Measurements from ENCODE around the gene TBL1Y.

The TBL1Y gene

DNA sequence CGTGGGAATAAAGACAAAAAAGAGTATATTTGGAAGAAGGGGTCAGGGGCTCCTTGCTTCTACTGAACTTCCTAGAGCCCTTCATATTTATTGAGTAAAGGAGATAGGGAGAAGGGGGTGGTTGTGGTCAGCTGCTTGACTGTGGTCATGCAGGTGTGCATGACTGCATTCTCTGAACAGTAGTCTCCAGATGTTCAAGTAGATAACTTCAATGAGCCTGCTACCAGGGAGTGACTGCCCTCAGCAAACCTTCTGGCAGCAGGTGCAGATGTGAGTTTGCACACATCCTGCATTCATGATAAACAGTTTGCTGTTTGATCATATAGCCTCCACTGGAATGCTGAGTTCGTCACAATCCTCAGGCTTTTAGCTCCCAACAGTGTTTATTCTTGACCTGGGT is 10.6 kb downstream of the TBL1Y start:
- DNase-seq (ENCODE audit: insufficient read length, low spot score) (no peak), FAIRE-seq (no peak)

GRCh38 chrY:6928265-6928664 is 17.8 kb downstream of the TBL1Y start:
- DNase-seq (ENCODE audit: insufficient read length, low spot score) (no peak), FAIRE-seq (no peak)
- TF ChIP-seq POLR2A (IDR thresholded peaks at IDR 0.05; ENCODE audit: low read depth, low read length) (no peak), PAX5 (IDR thresholded peaks at IDR 0.05; ENCODE audit: insufficient read depth, low read length, severe bottlenecking) (no peak), POU2F2 (IDR thresholded peaks at IDR 0.05; ENCODE audit: low read depth, low read length) (no peak), POLR2AphosphoS5 (IDR thresholded peaks at IDR 0.05; ENCODE audit: low read depth, low read length) (no peak), TAF1 (IDR thresholded peaks at IDR 0.05; ENCODE audit: low read depth, low read length) (no peak), SPI1 (IDR thresholded peaks at IDR 0.05; ENCODE audit: low read depth, low read length) (no peak)

More for the DNA sequence above, 10.6 kb downstream of the TBL1Y start:
- no peak for TF ChIP-seq POLR2A (IDR thresholded peaks at IDR 0.05; ENCODE audit: low read depth, low read length)
- TF ChIP-seq TAF1 (IDR thresholded peaks at IDR 0.05; ENCODE audit: low read depth, low read length) = no peak
- no peak for TF ChIP-seq PAX5 (IDR thresholded peaks at IDR 0.05; ENCODE audit: insufficient read depth, low read length, severe bottlenecking)
- TF ChIP-seq SPI1 (IDR thresholded peaks at IDR 0.05; ENCODE audit: low read depth, low read length) = no peak
- TF ChIP-seq POLR2AphosphoS5 (IDR thresholded peaks at IDR 0.05; ENCODE audit: low read depth, low read length) = no peak

DNA sequence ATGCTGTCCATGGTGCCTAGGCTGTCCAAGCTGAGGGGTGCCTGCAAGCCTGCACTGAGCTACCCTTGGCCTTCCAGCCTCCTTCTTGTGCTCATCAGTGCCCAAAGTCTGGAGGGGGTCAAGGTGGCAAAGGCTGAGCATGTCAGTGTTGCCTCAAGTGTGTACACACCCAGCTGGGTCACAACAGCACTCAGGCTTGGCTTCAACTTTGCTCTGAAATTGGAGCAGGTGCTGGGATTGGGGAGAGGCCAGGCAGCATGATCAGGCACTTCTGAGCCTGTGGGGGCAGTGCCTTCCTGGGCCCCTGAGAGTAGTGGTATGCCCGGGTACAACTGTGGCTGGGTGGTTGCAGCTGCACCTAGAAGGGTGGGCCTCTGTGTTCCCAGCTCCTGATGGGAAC is 18.7 kb downstream of the TBL1Y start:
- no peak for FAIRE-seq

DNA sequence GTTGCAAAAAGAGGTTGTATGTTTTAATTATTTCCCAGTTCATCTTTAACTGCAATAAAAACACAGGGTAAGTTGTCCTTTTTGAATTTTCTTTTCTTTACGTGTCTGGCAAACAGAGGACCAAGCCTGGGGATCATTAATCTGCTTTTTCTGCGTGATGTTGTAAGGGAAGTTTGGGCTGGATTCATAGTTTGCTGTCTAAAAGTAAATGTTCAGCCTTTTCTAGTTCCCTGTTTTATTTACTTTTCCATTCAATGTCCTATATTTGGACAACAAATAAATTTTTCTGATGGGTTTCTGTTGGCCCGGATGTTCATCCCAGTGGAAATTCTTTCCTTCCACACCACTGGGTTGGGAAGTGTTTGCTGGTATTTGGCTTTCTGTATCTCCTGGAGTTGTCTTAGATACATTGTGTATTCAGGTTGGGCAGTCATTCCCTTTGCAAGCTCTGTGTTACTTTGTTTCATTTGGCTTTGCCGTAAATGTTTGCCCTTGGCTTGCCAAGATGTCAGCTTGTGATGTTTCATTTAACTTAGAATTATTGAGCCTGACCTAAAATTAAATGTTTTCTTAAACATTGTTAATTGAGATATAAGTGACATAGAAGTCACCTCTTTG is 21.4 kb downstream of the TBL1Y start:
- FAIRE-seq = no peak
- no peak for DNase-seq (ENCODE audit: insufficient read length, low spot score)
- TF ChIP-seq POLR2A (IDR thresholded peaks at IDR 0.05; ENCODE audit: low read depth, low read length) (no peak), SPI1 (IDR thresholded peaks at IDR 0.05; ENCODE audit: low read depth, low read length) (no peak), POU2F2 (IDR thresholded peaks at IDR 0.05; ENCODE audit: low read depth, low read length) (no peak), POLR2AphosphoS5 (IDR thresholded peaks at IDR 0.05; ENCODE audit: low read depth, low read length) (no peak), TAF1 (IDR thresholded peaks at IDR 0.05; ENCODE audit: low read depth, low read length) (no peak), PAX5 (IDR thresholded peaks at IDR 0.05; ENCODE audit: insufficient read depth, low read length, severe bottlenecking) (no peak)

More for the DNA sequence above, 18.7 kb downstream of the TBL1Y start:
- DNase-seq (ENCODE audit: insufficient read length, low spot score) = no peak
- TF ChIP-seq PAX5 (IDR thresholded peaks at IDR 0.05; ENCODE audit: insufficient read depth, low read length, severe bottlenecking) (no peak), POLR2A (IDR thresholded peaks at IDR 0.05; ENCODE audit: low read depth, low read length) (no peak), POU2F2 (IDR thresholded peaks at IDR 0.05; ENCODE audit: low read depth, low read length) (no peak), POLR2AphosphoS5 (IDR thresholded peaks at IDR 0.05; ENCODE audit: low read depth, low read length) (no peak)

DNA sequence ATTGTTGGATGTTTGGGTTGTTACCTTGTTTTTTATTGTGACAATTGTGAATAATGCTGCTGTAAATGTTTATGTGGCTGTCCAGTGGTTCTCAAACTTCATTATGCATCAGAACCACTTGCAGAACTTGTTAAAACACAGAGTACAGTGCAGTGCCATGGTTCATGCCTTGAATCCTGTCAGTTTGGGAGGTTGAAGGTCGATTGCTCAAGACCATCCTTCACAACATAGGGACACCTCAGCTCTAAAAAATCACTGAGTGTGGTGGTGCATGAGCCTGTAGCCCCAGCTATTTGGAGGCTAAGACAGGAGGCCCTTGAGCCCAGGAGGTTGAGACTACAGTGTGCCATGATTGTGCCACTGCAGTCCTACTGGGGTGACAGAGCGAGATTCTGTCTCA is 25.0 kb downstream of the TBL1Y start:
- no peak for FAIRE-seq
- no peak for DNase-seq (ENCODE audit: insufficient read length, low spot score)
- TF ChIP-seq POLR2A (IDR thresholded peaks at IDR 0.05; ENCODE audit: low read depth, low read length) = no peak
- TF ChIP-seq TAF1 (IDR thresholded peaks at IDR 0.05; ENCODE audit: low read depth, low read length) = no peak

GRCh38 chrY:6947695-6948094 is 37.2 kb downstream of the TBL1Y start:
- no peak for TF ChIP-seq SPI1 (IDR thresholded peaks at IDR 0.05; ENCODE audit: low read depth, low read length)
- TF ChIP-seq TAF1 (IDR thresholded peaks at IDR 0.05; ENCODE audit: low read depth, low read length) = no peak
- DNase-seq (ENCODE audit: insufficient read length, low spot score) = no peak

DNA sequence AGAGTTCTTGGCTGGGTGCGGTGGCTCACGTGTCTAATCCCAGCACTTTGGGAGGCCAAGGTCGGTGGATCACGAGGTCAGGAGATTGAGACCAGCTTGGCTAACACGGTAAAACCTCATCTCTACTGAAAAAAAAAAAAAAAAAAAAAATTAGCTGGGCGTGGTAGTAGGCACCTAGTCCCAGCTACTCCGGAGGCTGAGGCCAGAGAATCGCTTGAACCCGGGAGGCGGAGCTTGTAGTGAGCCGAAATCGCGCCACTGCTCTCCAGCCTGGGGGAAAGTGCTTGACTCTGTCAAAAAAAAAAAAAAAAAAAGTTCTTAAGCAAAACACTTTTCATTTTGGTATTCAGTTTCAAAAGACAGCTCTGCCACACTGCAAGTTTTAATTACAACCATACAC is 37.9 kb downstream of the TBL1Y start:
- no peak for TF ChIP-seq SPI1 (IDR thresholded peaks at IDR 0.05; ENCODE audit: low read depth, low read length)
- TF ChIP-seq PAX5 (IDR thresholded peaks at IDR 0.05; ENCODE audit: insufficient read depth, low read length, severe bottlenecking) = no peak
- TF ChIP-seq TAF1 (IDR thresholded peaks at IDR 0.05; ENCODE audit: low read depth, low read length) = no peak
- TF ChIP-seq POLR2A (IDR thresholded peaks at IDR 0.05; ENCODE audit: low read depth, low read length) = no peak
- no peak for TF ChIP-seq POLR2AphosphoS5 (IDR thresholded peaks at IDR 0.05; ENCODE audit: low read depth, low read length)
- no peak for TF ChIP-seq POU2F2 (IDR thresholded peaks at IDR 0.05; ENCODE audit: low read depth, low read length)
- no peak for FAIRE-seq
- DNase-seq (ENCODE audit: insufficient read length, low spot score) = no peak

More at GRCh38 chrY:6947695-6948094, 37.2 kb downstream of the TBL1Y start:
- no peak for FAIRE-seq

DNA sequence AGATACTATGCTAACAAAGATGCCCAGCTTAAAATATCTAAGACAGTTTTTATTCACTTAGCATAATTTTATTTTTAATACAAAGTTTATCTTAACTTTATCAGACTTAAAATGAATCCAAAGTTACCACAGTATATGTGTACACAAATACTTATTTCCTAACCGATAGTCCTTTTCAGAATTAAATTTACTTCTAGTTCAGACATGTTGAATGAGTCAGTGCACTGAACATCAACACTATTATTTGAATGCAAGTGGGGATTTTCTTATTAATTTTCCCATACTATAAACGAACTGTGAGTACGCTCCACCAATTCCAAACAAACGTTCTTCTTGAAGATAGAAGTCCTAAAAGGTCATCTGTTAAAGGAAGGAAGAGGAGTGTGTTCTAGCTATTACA is 39.5 kb downstream of the TBL1Y start:
- TF ChIP-seq SPI1 (IDR thresholded peaks at IDR 0.05; ENCODE audit: low read depth, low read length) (no peak), TAF1 (IDR thresholded peaks at IDR 0.05; ENCODE audit: low read depth, low read length) (no peak), POLR2A (IDR thresholded peaks at IDR 0.05; ENCODE audit: low read depth, low read length) (no peak), POLR2AphosphoS5 (IDR thresholded peaks at IDR 0.05; ENCODE audit: low read depth, low read length) (no peak), POU2F2 (IDR thresholded peaks at IDR 0.05; ENCODE audit: low read depth, low read length) (no peak), PAX5 (IDR thresholded peaks at IDR 0.05; ENCODE audit: insufficient read depth, low read length, severe bottlenecking) (no peak)
- no peak for FAIRE-seq
- no peak for DNase-seq (ENCODE audit: insufficient read length, low spot score)

GRCh38 chrY:6964732-6965131 is 54.2 kb downstream of the TBL1Y start:
- FAIRE-seq = peak; percentile 93
- DNase-seq (ENCODE audit: insufficient read length, low spot score) = no peak
- TF ChIP-seq TAF1 (IDR thresholded peaks at IDR 0.05; ENCODE audit: low read depth, low read length) (no peak), POLR2A (IDR thresholded peaks at IDR 0.05; ENCODE audit: low read depth, low read length) (no peak), POU2F2 (IDR thresholded peaks at IDR 0.05; ENCODE audit: low read depth, low read length) (no peak), POLR2AphosphoS5 (IDR thresholded peaks at IDR 0.05; ENCODE audit: low read depth, low read length) (no peak), SPI1 (IDR thresholded peaks at IDR 0.05; ENCODE audit: low read depth, low read length) (no peak), PAX5 (IDR thresholded peaks at IDR 0.05; ENCODE audit: insufficient read depth, low read length, severe bottlenecking) (no peak)

DNA sequence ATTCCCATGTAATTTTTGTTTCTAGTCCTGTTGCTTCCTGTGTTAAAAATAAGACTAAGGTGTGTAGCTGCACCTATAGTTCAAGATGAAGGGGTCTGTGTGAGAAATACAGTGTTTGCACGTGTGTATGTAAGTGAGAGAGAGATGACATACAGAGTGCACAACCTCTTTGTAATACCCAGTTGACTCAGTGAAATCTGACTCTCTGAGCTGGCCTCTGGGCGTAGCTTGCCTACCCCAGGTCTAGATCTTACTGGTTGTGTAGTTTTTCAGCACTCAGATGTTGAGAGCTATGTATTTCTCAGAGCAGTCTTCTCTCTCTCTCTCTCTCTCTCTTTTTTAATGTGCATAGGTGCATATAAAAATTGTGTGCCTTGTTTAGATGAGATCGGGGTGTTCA is 56.0 kb downstream of the TBL1Y start:
- no peak for DNase-seq (ENCODE audit: insufficient read length, low spot score)
- no peak for TF ChIP-seq PAX5 (IDR thresholded peaks at IDR 0.05; ENCODE audit: insufficient read depth, low read length, severe bottlenecking)
- no peak for TF ChIP-seq POU2F2 (IDR thresholded peaks at IDR 0.05; ENCODE audit: low read depth, low read length)
- no peak for TF ChIP-seq TAF1 (IDR thresholded peaks at IDR 0.05; ENCODE audit: low read depth, low read length)
- TF ChIP-seq POLR2AphosphoS5 (IDR thresholded peaks at IDR 0.05; ENCODE audit: low read depth, low read length) = no peak
- TF ChIP-seq POLR2A (IDR thresholded peaks at IDR 0.05; ENCODE audit: low read depth, low read length) = no peak
- TF ChIP-seq SPI1 (IDR thresholded peaks at IDR 0.05; ENCODE audit: low read depth, low read length) = no peak
- no peak for FAIRE-seq

Data from GM12891 (cell line).